Adrenal gland (tissue), 5 donors: ENCODE results near the gene RGS8.

Source experiments
- POLR2A ChIP-seq, 2 donors: fragments of 450-650 bp; IDR thresholded peaks; one replicate each; pipeline ENCODE4 v1.6.1; 2017; ENCODE audit warnings: antibody characterized with exemption in 2 of 2, mild to moderate bottlenecking in 2 of 2, moderate library complexity in 1 of 2
- TF ChIP-seq, protein P1 (sequence below), 6 experiments: fragments of 450-650 bp in 4 of 6; fragments of 200-600 bp in 2 of 6; sonication (generic) in 1 of 6; IDR thresholded peaks; 1 replicate in 5 of 6; 2 replicates in 1 of 6; pipeline versions ENCODE4 v1.5.1 to v1.8.0; 2016 to 2021; ENCODE audit warnings: antibody characterized with exemption in 6 of 6, mild to moderate bottlenecking in 2 of 6, moderate library complexity in 1 of 6
- donor health status: DM: no; HTN: no; CAD: no.

DNA sequence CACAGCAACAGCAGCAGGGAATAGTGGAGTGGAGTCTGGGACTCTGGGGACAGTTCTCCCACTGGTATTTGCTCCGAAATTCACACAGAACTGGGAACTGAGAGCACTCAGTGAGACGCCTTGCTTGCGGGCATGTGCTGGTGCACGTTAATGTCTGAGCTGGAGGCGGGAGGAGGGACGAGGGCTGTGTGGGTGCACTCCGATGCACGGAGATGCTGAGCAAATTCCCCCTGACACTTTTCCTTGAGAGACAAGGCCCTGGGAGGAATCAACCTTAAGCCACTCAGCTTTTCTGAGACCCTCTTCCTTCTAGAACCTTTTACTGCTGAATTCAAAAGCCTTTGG, 2.8 kb downstream of the RGS8 start:
- TF ChIP-seq, protein P1, sequence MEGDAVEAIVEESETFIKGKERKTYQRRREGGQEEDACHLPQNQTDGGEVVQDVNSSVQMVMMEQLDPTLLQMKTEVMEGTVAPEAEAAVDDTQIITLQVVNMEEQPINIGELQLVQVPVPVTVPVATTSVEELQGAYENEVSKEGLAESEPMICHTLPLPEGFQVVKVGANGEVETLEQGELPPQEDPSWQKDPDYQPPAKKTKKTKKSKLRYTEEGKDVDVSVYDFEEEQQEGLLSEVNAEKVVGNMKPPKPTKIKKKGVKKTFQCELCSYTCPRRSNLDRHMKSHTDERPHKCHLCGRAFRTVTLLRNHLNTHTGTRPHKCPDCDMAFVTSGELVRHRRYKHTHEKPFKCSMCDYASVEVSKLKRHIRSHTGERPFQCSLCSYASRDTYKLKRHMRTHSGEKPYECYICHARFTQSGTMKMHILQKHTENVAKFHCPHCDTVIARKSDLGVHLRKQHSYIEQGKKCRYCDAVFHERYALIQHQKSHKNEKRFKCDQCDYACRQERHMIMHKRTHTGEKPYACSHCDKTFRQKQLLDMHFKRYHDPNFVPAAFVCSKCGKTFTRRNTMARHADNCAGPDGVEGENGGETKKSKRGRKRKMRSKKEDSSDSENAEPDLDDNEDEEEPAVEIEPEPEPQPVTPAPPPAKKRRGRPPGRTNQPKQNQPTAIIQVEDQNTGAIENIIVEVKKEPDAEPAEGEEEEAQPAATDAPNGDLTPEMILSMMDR (IDR thresholded peaks at IDR 0.05): no peak
- no peak for TF ChIP-seq POLR2A (IDR thresholded peaks at IDR 0.05)
